Keratinocyte (primary cell): ENCODE data around the gene GP5. TPM values are rescaled to one million over a fixed set of nuclear protein-coding genes. Genes with fewer than 3 reads are reported as not detected.

Experiments used
- DNase-seq: peaks from one replicate; pipeline ENCODE4 v3.0.0-alpha.2; 2011; ENCODE audit warnings: low read depth, missing footprints, low spot score
- FAIRE-seq: peaks from 2 replicates; lab custom pipeline; 2011; peaks lifted over from hg19 to GRCh38; lab: Jason Lieb, UNC
- H2AFZ ChIP-seq: 2 replicates; pipeline ENCODE4 v1.6.0; 2012; ENCODE audit warnings: low read length, control low read depth, inconsistent platforms; ENCODE audit not compliant: control insufficient read depth
- H3K27ac ChIP-seq: 2 replicates; pipeline ENCODE4 v1.5.1; 2011; ENCODE audit warnings: low read length; ENCODE audit not compliant: control insufficient read depth, insufficient read depth
- H3K27me3 ChIP-seq: 3 replicates; pipeline ENCODE4 v1.6.0; 2011; ENCODE audit warnings: low read length; ENCODE audit not compliant: control insufficient read depth, insufficient read depth; ENCODE audit errors: extremely low read depth
- H3K36me3 ChIP-seq, 2 experiments: 2 replicates in 1 of 2; 3 replicates in 1 of 2; pipeline ENCODE4 v1.5.1; 2011; ENCODE audit warnings: low read length in 2 of 2, mild to moderate bottlenecking in 1 of 2; ENCODE audit not compliant: control insufficient read depth in 2 of 2, insufficient read depth in 2 of 2; ENCODE audit errors: extremely low read depth in 1 of 2
- H3K4me1 ChIP-seq: 3 replicates; pipeline ENCODE4 v1.5.1; 2011; ENCODE audit warnings: low read length; ENCODE audit not compliant: control insufficient read depth, insufficient read depth; ENCODE audit errors: extremely low read depth
- H3K4me2 ChIP-seq: 3 replicates; pipeline ENCODE4 v1.6.0; 2011; ENCODE audit warnings: low read depth, low read length; ENCODE audit not compliant: control insufficient read depth, insufficient read depth; ENCODE audit errors: extremely low read depth
- H3K4me3 ChIP-seq, 3 experiments: fragments of 200-600 bp in 1 of 3; sonication (generic) in 1 of 3; 2 replicates in 2 of 3; 3 replicates in 1 of 3; pipeline ENCODE4 v1.5.1; 2011 to 2016; ENCODE audit warnings: low read length in 3 of 3, mild to moderate bottlenecking in 3 of 3, control low read depth in 2 of 3, inconsistent platforms in 1 of 3, low read depth in 1 of 3, mixed read lengths in 1 of 3, mixed run types in 1 of 3, moderate library complexity in 1 of 3; ENCODE audit not compliant: control insufficient read depth in 2 of 3, insufficient read depth in 2 of 3; ENCODE audit errors: extremely low read depth in 1 of 3
- H3K79me2 ChIP-seq: 2 replicates; pipeline ENCODE4 v1.6.0; 2012; ENCODE audit warnings: low read length; ENCODE audit not compliant: control insufficient read depth, insufficient read depth
- H3K9ac ChIP-seq: 3 replicates; pipeline ENCODE4 v1.6.0; 2011; ENCODE audit warnings: low read length; ENCODE audit not compliant: control insufficient read depth, insufficient read depth; ENCODE audit errors: extremely low read depth
- H3K9me1 ChIP-seq: 3 replicates; pipeline ENCODE4 v1.6.0; 2011; ENCODE audit warnings: low read length; ENCODE audit not compliant: control insufficient read depth, insufficient read depth; ENCODE audit errors: extremely low read depth
- H3K9me3 ChIP-seq: 2 replicates; pipeline ENCODE4 v1.5.1; 2012; ENCODE audit warnings: low read depth, low read length; ENCODE audit not compliant: control insufficient read depth
- H4K20me1 ChIP-seq: 3 replicates; pipeline ENCODE4 v1.6.0; 2011; ENCODE audit warnings: low read length; ENCODE audit not compliant: control insufficient read depth, insufficient read depth; ENCODE audit errors: extremely low read depth
- EZH2 ChIP-seq: IDR thresholded peaks from one replicate; pipeline ENCODE4 v1.6.1; 2012; ENCODE audit warnings: inconsistent platforms, mild to moderate bottlenecking, low read length, moderate library complexity
- dilution Hi-C: fragments of 300-500 bp; cut with MboI; formaldehyde crosslinking; loops from one replicate; pipeline ENCODE4 v1.7.0; 2020; ENCODE audit warnings: low sequenced_read_pairs; ENCODE audit not compliant: extremely low pct_ligation_motif_present
- polyA plus RNA-seq, 5 experiments: library from polyadenylated mRNA; depleted of rRNA in 3 of 5; stranded (reverse) in 3 of 5; stranded (forward) in 1 of 5; unstranded in 1 of 5; fragments of >200 nt; gene quantifications; 1 replicate in 1 of 5; 2 replicates in 3 of 5; 3 replicates in 1 of 5; pipeline versions ENCODE4 v1.2.1 to v1.2.3, GENCODE V29; 2011 to 2012; ENCODE audit warnings: missing spikeins in 2 of 5, low read depth in 1 of 5, low replicate concordance in 1 of 5
- TF ChIP-seq, protein P1 (sequence below), 3 experiments: IDR thresholded peaks in 1 of 3; conservative IDR thresholded peaks in 1 of 3; optimal IDR thresholded peaks in 1 of 3; 2 replicates in 2 of 3; 3 replicates in 1 of 3; pipeline versions ENCODE3 to v1.5.1; 2011; ENCODE audit warnings: low read length in 3 of 3, mild to moderate bottlenecking in 3 of 3, moderate library complexity in 2 of 3, control low read depth in 1 of 3, inconsistent platforms in 1 of 3; ENCODE audit not compliant: insufficient read depth in 2 of 3; ENCODE audit errors: extremely low read depth in 1 of 3

GP5 gene
- polyA plus RNA-seq, 1 donor (not counting 4 experiments of a cell fraction or from before 2014, with no cell fraction given), result 0.04 TPM

GRCh38 chr3:194346035-194346434 lies 53.0 kb downstream of the GP5 start:
- H2AFZ ChIP-seq, result no peak overlapping the region
- no peaks in the 10 kb centered on the region for H3K9me3 ChIP-seq
- H3K9me1 ChIP-seq, result no peaks in the 10 kb centered on the region
- H3K4me3 ChIP-seq, result no peak overlapping the region
- H4K20me1 ChIP-seq, result no peaks in the 10 kb centered on the region
- H3K27ac ChIP-seq, result no peak overlapping the region
- H3K79me2 ChIP-seq, result no peaks in the 10 kb centered on the region
- no peak overlapping the region for H3K9ac ChIP-seq
- dilution Hi-C loops, result no loop called here
- H3K4me2 ChIP-seq, result no peak overlapping the region
- H3K27me3 ChIP-seq, result peaks cover 12% of the 10 kb centered on the region
- no peak for FAIRE-seq
- no peak for DNase-seq
- no peaks in the 10 kb centered on the region for H3K36me3 ChIP-seq
- no peaks in the 10 kb centered on the region for H3K4me1 ChIP-seq
- TF ChIP-seq, protein P1, sequence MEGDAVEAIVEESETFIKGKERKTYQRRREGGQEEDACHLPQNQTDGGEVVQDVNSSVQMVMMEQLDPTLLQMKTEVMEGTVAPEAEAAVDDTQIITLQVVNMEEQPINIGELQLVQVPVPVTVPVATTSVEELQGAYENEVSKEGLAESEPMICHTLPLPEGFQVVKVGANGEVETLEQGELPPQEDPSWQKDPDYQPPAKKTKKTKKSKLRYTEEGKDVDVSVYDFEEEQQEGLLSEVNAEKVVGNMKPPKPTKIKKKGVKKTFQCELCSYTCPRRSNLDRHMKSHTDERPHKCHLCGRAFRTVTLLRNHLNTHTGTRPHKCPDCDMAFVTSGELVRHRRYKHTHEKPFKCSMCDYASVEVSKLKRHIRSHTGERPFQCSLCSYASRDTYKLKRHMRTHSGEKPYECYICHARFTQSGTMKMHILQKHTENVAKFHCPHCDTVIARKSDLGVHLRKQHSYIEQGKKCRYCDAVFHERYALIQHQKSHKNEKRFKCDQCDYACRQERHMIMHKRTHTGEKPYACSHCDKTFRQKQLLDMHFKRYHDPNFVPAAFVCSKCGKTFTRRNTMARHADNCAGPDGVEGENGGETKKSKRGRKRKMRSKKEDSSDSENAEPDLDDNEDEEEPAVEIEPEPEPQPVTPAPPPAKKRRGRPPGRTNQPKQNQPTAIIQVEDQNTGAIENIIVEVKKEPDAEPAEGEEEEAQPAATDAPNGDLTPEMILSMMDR (optimal IDR thresholded peaks at IDR 0.05 in 1 of 3, IDR thresholded peaks at IDR 0.05 in 1 of 3, conservative IDR thresholded peaks at IDR 0.05 in 1 of 3; ENCODE audit: extremely low read depth in 1 of 3, insufficient read depth in 2 of 3, low read length in 3 of 3), result no peak
- no peak for TF ChIP-seq EZH2

Other genes starting within 250 kb of the GP5 start
- not detected in 3 replicates for gene CPN2, start 47.9 kb downstream of the GP5 start, polyA plus RNA-seq
- not detected in 3 replicates for gene LRRC15, start 29.5 kb downstream of the GP5 start, polyA plus RNA-seq
- gene ATP13A3, start 87.7 kb upstream of the GP5 start, polyA plus RNA-seq, result 55.9 to 103 TPM (median 85.5 TPM) in 3 replicates
- 13.3 to 19.1 TPM (median 16.6 TPM) in 3 replicates for gene TMEM44, start 234.2 kb upstream of the GP5 start, polyA plus RNA-seq